Measurements from ENCODE around the gene AASS. TPM values are rescaled to one million over a fixed set of nuclear protein-coding genes. Genes with fewer than 3 reads are reported as not detected.

AASS gene
- total and polyA plus RNA-seq, 2 of the 8 experiments (the other 6 are each of a cell fraction or from before 2014, with no cell fraction given): 203 to 394 TPM

DNA sequence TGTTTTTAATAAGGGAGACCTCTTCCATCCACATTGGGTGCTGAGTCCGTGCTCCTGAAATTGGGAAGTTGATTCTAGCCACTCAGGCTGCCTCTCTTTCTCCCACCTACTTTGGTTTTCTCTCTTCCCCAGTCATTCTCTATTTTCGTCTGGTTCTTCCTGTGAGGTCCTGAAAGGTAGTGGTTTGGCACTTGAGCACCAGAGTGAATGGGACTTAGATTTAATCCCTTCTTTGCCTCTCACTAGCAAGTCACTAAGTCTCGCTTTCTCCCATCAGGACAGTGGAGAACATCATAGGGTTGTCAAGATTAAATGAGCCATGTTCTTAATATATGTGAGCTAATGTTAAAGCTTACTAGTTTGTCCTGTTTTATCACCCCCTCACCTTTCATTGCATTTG lies 4.0 kb upstream of the AASS start:
- FAIRE-seq (peak; percentile 88), DNase-seq (ENCODE audit: low read depth in 1 of 2, low spot score in 2 of 2) (no peak)
- Histone ChIP-seq H3K36me3 (ENCODE audit: control insufficient read depth in 2 of 4, insufficient read depth in 4 of 4, low read length in 3 of 4) (no peaks in the 10 kb centered on the region), H3K9ac (replicated peaks in 1 of 4; ENCODE audit: extremely low read depth in 1 of 4, low read depth in 3 of 4, low read length in 3 of 4) (no peak overlapping the region), H2AK5ac (ENCODE audit: low read depth, low read length) (no peak overlapping the region), H3K4me1 (replicated peaks in 1 of 4; ENCODE audit: control insufficient read depth in 3 of 4, insufficient read depth in 4 of 4, low read length in 3 of 4) (peaks cover 8 to 31% (median 13%) of the 10 kb centered on the region in 4 experiments; a peak in 6 of 7 replicates), H3K79me1 (ENCODE audit: low read depth, low read length) (no peaks in the 10 kb centered on the region; the same call in 1 of the 2 replicates), H3K4me2 (ENCODE audit: insufficient read depth in 1 of 2, low read depth in 2 of 2, low read length in 2 of 2) (peak overlapping the region; percentile 13 to 40), H2BK20ac (ENCODE audit: low read length) (no peak overlapping the region), H3K79me2 (ENCODE audit: control insufficient read depth in 1 of 2, insufficient read depth in 2 of 2, low read length in 2 of 2) (peaks cover 20 to 49% of the 10 kb centered on the region in 2 experiments), H2BK5ac (ENCODE audit: low read depth, low read length) (peak overlapping the region; percentile 68), H2AFZ (ENCODE audit: low read length) (no peak overlapping the region), H3K23ac (ENCODE audit: insufficient read length) (no peak overlapping the region), H2BK15ac (ENCODE audit: low read length) (no peak overlapping the region), H3K27ac (ENCODE audit: low read depth, low read length) (peak overlapping the region; percentile 69), H3K23me2 (ENCODE audit: low read depth, low read length) (peaks cover 7% of the 10 kb centered on the region), H2BK120ac (replicated peaks; ENCODE audit: low read depth, low read length) (peak overlapping the region; percentile 8), H2BK12ac (ENCODE audit: low read depth, low read length) (peak overlapping the region; percentile 65; the same call in 1 of the 2 replicates), H4K8ac (ENCODE audit: extremely low read depth, insufficient read depth, low read length) (no peak overlapping the region), H3K4me3 (ENCODE audit: extremely low read depth in 1 of 4, insufficient read depth in 2 of 4, low read depth in 3 of 4, low read length in 4 of 4) (peak overlapping the region in 1 of 4 experiments; percentile 20; a peak in 2 of 8 replicates), H4K91ac (replicated peaks; ENCODE audit: insufficient read length, low read length) (peak overlapping the region; percentile 13), H4K5ac (ENCODE audit: insufficient read length, low read depth, low read length) (peak overlapping the region; percentile 87), H3K27me3 (replicated peaks in 1 of 4; ENCODE audit: control insufficient read depth in 3 of 4, extremely low read depth in 1 of 4, insufficient read depth in 3 of 4, low read length in 3 of 4) (no peaks in the 10 kb centered on the region), H3K9me3 (ENCODE audit: insufficient read depth in 2 of 2, low read depth in 1 of 2, low read length in 1 of 2) (no peaks in the 10 kb centered on the region), H3K56ac (replicated peaks; ENCODE audit: insufficient read length, low read depth, low read length) (no peak overlapping the region), H3K18ac (ENCODE audit: extremely low read depth, low read length) (peak overlapping the region; percentile 55; the same call in 1 of the 2 replicates), H3K14ac (ENCODE audit: insufficient read length) (no peak overlapping the region), H3K4ac (replicated peaks; ENCODE audit: insufficient read length, low read depth, low read length) (no peak overlapping the region), H4K20me1 (replicated peaks in 1 of 2; ENCODE audit: control insufficient read depth in 1 of 2, insufficient read depth in 2 of 2, low read length in 2 of 2) (peaks cover 6 to 7% of the 10 kb centered on the region in 2 experiments)
- POLR2A ChIA-PET (ENCODE audit: partially characterized antibody): interaction anchor here (1.6 to 2.3 kb wide), 3 partner anchors 14 to 34 kb away, joined by 3 to 6 read pairs (median 4); no protein-coding TSS in a partner anchor
- 40% methylated on average over 3 of the region's 3 CpGs; no CpG with 5 or more reads in 1 of the 2 experiments for WGBS, 2 experiments (ENCODE audit: extremely low coverage in 1 of 2, insufficient coverage in 1 of 2, insufficient read length in 1 of 2, insufficient replicate concordance in 2 of 2, low coverage in 1 of 2, low lambda C conversion rate in 2 of 2, missing lambda C conversion rate in 1 of 2)
- CTCF ChIA-PET (ENCODE audit: partially characterized antibody): no interaction called here
- TF ChIP-seq CTBP2 (IDR thresholded peaks at IDR 0.05; ENCODE audit: borderline replicate concordance, insufficient read depth, insufficient read length, low read length) (no peak), EP300 (IDR thresholded peaks at IDR 0.05; ENCODE audit: borderline replicate concordance in 1 of 2, low read depth in 2 of 2, low read length in 2 of 2) (no peak), ZNF274 (IDR thresholded peaks at IDR 0.05; ENCODE audit: borderline replicate concordance, extremely low read depth, low read length) (no peak), NRF1 (IDR thresholded peaks at IDR 0.05; ENCODE audit: low read depth, low read length) (no peak), SP4 (IDR thresholded peaks at IDR 0.05; ENCODE audit: low read length) (no peak), TAF1 (IDR thresholded peaks at IDR 0.05; ENCODE audit: low read depth, low read length) (no peak), EGR1 (IDR thresholded peaks at IDR 0.05; ENCODE audit: borderline replicate concordance, low read depth, low read length) (no peak), TAF7 (optimal IDR thresholded peaks at IDR 0.05; ENCODE audit: borderline replicate concordance, low read depth, low read length) (no peak), BCL11A (IDR thresholded peaks at IDR 0.05; ENCODE audit: low read depth in 2 of 2, low read length in 2 of 2) (no peak), SAP30 (IDR thresholded peaks at IDR 0.05; ENCODE audit: insufficient read depth, insufficient replicate concordance, low read length) (no peak), ASH2L (IDR thresholded peaks at IDR 0.05; ENCODE audit: low read length) (no peak), GTF2F1 (IDR thresholded peaks at IDR 0.05; ENCODE audit: borderline replicate concordance, low read depth, low read length) (no peak), CEBPB (IDR thresholded peaks at IDR 0.05; ENCODE audit: low read depth, low read length) (no peak)
- TF ChIP-seq, protein P1, sequence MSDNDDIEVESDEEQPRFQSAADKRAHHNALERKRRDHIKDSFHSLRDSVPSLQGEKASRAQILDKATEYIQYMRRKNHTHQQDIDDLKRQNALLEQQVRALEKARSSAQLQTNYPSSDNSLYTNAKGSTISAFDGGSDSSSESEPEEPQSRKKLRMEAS (IDR thresholded peaks at IDR 0.05): no peak

Data from H1 (cell line).